ENCODE results near the gene GAS6.

GAS6 gene

GRCh38 chr13:113810640-113811039 is 53.2 kb downstream of the GAS6 start:
- Histone ChIP-seq H2AFZ (ENCODE audit: low read depth, low read length, severe bottlenecking) (no peak overlapping the region), H3F3A (ENCODE audit: insufficient read depth) (no peaks in the 10 kb centered on the region), H4K20me1 (ENCODE audit: low read depth, low read length) (no peaks in the 10 kb centered on the region), H3K9ac (ENCODE audit: low read length) (no peak overlapping the region), H3K27me3 (ENCODE audit: low read length) (no peaks in the 10 kb centered on the region), H3K4me2 (ENCODE audit: low read depth, low read length, poor library complexity, severe bottlenecking) (no peak overlapping the region), H3K27ac (ENCODE audit: low read depth, low read length) (no peak overlapping the region), H3K79me2 (ENCODE audit: insufficient read depth, low read length) (no peaks in the 10 kb centered on the region), H3K36me3 (ENCODE audit: low read length) (no peaks in the 10 kb centered on the region), H3K9me3 (ENCODE audit: insufficient read depth, low read length) (peaks cover 12% of the 10 kb centered on the region; the same call in 1 of the 2 replicates), H3K9me2 (replicated peaks; ENCODE audit: insufficient read depth, low read length) (no peaks in the 10 kb centered on the region), H3K4me3 (ENCODE audit: insufficient read depth, low read length, poor library complexity, severe bottlenecking) (no peak overlapping the region)
- TF ChIP-seq EZH2phosphoT487 (conservative IDR thresholded peaks at IDR 0.05; ENCODE audit: low read length), result no peak
- TF ChIP-seq, protein P1, sequence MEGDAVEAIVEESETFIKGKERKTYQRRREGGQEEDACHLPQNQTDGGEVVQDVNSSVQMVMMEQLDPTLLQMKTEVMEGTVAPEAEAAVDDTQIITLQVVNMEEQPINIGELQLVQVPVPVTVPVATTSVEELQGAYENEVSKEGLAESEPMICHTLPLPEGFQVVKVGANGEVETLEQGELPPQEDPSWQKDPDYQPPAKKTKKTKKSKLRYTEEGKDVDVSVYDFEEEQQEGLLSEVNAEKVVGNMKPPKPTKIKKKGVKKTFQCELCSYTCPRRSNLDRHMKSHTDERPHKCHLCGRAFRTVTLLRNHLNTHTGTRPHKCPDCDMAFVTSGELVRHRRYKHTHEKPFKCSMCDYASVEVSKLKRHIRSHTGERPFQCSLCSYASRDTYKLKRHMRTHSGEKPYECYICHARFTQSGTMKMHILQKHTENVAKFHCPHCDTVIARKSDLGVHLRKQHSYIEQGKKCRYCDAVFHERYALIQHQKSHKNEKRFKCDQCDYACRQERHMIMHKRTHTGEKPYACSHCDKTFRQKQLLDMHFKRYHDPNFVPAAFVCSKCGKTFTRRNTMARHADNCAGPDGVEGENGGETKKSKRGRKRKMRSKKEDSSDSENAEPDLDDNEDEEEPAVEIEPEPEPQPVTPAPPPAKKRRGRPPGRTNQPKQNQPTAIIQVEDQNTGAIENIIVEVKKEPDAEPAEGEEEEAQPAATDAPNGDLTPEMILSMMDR (IDR thresholded peaks at IDR 0.05; ENCODE audit: insufficient read depth, low read length, poor library complexity, severe bottlenecking), result no peak

GRCh38 chr13:113809934-113810333 is 53.9 kb downstream of the GAS6 start:
- Histone ChIP-seq H3K4me3 (ENCODE audit: insufficient read depth, low read length, poor library complexity, severe bottlenecking) (no peak overlapping the region), H4K20me1 (ENCODE audit: low read depth, low read length) (no peaks in the 10 kb centered on the region), H2AFZ (ENCODE audit: low read depth, low read length, severe bottlenecking) (no peak overlapping the region), H3K9me2 (replicated peaks; ENCODE audit: insufficient read depth, low read length) (no peaks in the 10 kb centered on the region), H3K79me2 (ENCODE audit: insufficient read depth, low read length) (no peaks in the 10 kb centered on the region), H3K4me2 (ENCODE audit: low read depth, low read length, poor library complexity, severe bottlenecking) (no peak overlapping the region), H3K9ac (ENCODE audit: low read length) (no peak overlapping the region), H3K27ac (ENCODE audit: low read depth, low read length) (no peak overlapping the region), H3K9me3 (ENCODE audit: insufficient read depth, low read length) (peaks cover 12% of the 10 kb centered on the region; the same call in 1 of the 2 replicates), H3K27me3 (ENCODE audit: low read length) (no peaks in the 10 kb centered on the region), H3F3A (ENCODE audit: insufficient read depth) (no peaks in the 10 kb centered on the region), H3K36me3 (ENCODE audit: low read length) (no peaks in the 10 kb centered on the region)
- no peak for TF ChIP-seq EZH2phosphoT487 (conservative IDR thresholded peaks at IDR 0.05; ENCODE audit: low read length)
- TF ChIP-seq, protein P1 (IDR thresholded peaks at IDR 0.05; ENCODE audit: insufficient read depth, low read length, poor library complexity, severe bottlenecking), result no peak

- TF ChIP-seq EZH2phosphoT487 (conservative IDR thresholded peaks at IDR 0.05; ENCODE audit: low read length), result no peak
- TF ChIP-seq, protein P1 (IDR thresholded peaks at IDR 0.05; ENCODE audit: insufficient read depth, low read length, poor library complexity, severe bottlenecking), result no peak
- Histone ChIP-seq H3F3A (ENCODE audit: insufficient read depth) (no peaks in the 10 kb centered on the region), H3K9me2 (replicated peaks; ENCODE audit: insufficient read depth, low read length) (no peaks in the 10 kb centered on the region), H4K20me1 (ENCODE audit: low read depth, low read length) (no peaks in the 10 kb centered on the region), H3K9me3 (ENCODE audit: insufficient read depth, low read length) (peaks cover 12% of the 10 kb centered on the region; the same call in 1 of the 2 replicates), H3K36me3 (ENCODE audit: low read length) (no peaks in the 10 kb centered on the region), H3K79me2 (ENCODE audit: insufficient read depth, low read length) (no peaks in the 10 kb centered on the region), H3K27me3 (ENCODE audit: low read length) (no peaks in the 10 kb centered on the region), H3K4me2 (ENCODE audit: low read depth, low read length, poor library complexity, severe bottlenecking) (no peak overlapping the region), H3K9ac (ENCODE audit: low read length) (no peak overlapping the region), H3K4me3 (ENCODE audit: insufficient read depth, low read length, poor library complexity, severe bottlenecking) (no peak overlapping the region), H2AFZ (ENCODE audit: low read depth, low read length, severe bottlenecking) (no peak overlapping the region), H3K27ac (ENCODE audit: low read depth, low read length) (no peak overlapping the region)
These were observed 55.6 kb downstream of the GAS6 start for GRCh38 chr13:113808058-113808834.

Measured in SU-DHL-6 (cell line).